ENCODE results near the gene ASCL3.
A peak's percentile ranks its signal among the peaks of the same experiment; 100 is the strongest.
"Not testable (repeated sequence)": the region's sequence is repeated elsewhere in the genome, so short reads cannot be mapped to it uniquely, and the experiment has no call there.

The ASCL3 gene

GRCh38 chr11:8947230-8947943, 4.6 kb upstream of the ASCL3 start:
- DNase-seq = no peak

- no peak for DNase-seq
Observed at GRCh38 chr11:8941341-8942103, 1.3 kb downstream of the ASCL3 start.

- DNase-seq = no peak
Observed at GRCh38 chr11:8937659-8938058, 5.2 kb downstream of the ASCL3 start.

GRCh38 chr11:8937159-8937558, 5.7 kb downstream of the ASCL3 start:
- no peak for DNase-seq

DNA sequence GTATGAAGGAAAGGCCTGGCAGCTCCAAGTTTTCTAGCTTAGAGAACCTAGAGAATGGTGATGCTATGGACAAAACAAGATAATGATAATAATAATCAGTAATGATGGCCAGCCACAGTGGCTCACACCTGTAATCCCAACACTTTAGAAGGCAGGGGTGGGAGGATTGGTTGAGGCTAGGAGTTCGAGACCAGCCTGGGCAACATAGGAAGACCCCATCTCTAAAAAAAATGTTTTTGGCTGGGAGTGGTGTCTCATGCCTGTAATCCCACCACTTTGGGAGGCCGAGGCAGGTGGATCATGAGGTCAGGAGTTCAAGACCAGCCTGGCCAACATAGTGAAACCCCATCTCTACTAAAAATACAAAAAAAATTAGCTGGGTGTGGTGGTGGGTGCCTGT, 7.0 kb downstream of the ASCL3 start:
- not testable (repeated sequence) for DNase-seq

DNA sequence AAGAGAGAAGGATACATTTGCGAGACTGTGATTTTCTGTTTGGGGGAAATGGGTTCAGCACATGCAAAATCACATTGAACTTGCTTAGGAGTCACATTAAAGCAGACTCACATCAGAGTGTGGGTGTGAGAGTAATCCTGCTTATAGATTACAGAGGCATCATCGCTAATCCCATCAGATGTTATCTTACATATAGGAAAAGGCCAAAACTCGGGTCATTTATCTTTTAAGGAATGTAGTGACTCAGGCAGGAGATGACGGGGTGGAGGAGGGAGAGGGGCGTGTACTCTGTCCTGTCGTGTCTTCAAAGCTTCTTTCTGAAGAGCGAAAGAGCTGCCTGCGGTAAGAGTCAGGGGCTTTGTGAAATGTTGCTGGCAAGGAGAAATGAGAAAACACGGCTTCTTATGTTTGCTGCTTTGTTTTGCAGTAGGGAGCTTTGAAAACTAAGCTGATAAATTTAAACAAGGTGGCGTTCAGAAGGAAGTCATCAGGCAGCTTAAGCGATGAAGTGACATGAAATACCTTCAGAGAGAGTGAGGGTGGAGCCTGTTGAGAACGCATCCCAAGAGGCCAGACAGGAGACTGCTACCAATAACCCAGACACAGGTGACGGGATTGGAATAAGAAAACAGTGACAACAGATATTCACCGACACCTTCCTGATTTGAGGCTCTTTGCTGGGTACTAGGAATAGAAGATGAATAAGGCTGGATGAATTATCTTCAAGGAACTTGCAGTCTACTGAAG, 7.9 kb downstream of the ASCL3 start:
- DNase-seq = no peak

DNA sequence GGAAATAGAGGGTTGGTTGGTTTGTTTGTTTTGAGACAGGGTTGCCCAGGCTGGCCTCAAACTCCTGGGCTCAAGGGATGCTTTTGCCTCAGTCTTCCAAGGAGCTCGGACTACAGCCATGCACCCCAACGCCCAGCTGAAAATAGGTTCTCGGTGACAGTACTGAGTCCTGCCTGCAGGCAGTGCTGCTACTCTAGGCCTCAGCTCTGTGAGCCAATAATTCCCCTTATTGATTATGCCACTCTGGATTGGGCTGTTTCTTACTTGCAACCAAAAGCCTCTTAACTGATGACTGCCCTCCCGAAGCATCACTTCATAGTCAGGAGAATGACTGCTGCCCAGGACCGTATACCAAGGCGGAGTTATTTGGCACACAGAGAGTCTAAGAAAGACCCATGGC, 8.9 kb downstream of the ASCL3 start:
- DNase-seq = no peak

DNA sequence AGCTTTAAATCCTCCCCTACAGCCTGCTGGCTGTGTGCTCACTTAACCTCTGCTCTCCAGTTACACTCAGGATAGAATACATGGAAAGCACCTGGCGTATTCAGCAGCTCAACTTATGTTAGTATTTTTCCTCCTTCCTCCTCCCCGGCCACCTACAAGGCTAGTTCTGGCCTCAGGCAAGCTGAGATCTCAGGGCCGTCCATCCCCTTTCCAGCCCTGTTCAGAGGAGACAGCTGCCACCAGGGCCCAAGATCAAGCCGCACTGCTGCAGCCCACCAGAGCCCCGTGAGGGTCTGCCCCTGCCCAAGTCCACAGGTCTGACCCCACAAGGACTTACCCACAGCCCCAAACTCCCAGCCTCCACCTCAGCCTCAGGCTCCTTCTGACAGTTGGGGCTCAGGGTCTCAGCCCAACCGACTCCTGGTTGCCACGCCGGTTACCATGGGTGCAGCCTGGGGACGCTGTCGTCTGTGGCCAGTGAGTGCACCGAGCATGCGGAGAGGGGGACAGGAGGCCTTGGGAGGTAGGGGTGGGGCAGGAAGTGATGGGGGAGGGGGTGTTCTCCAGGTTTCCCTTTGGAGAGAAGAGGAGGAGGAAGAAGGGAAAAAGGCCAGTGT, 10.1 kb downstream of the ASCL3 start, which contains the start of gene C11orf16:
C11orf16 (minus strand) TSS at position 384 of the 617 bp plus-strand sequence. CDS start 639 bp downstream, outside the sequence.
- no peak for DNase-seq

DNA sequence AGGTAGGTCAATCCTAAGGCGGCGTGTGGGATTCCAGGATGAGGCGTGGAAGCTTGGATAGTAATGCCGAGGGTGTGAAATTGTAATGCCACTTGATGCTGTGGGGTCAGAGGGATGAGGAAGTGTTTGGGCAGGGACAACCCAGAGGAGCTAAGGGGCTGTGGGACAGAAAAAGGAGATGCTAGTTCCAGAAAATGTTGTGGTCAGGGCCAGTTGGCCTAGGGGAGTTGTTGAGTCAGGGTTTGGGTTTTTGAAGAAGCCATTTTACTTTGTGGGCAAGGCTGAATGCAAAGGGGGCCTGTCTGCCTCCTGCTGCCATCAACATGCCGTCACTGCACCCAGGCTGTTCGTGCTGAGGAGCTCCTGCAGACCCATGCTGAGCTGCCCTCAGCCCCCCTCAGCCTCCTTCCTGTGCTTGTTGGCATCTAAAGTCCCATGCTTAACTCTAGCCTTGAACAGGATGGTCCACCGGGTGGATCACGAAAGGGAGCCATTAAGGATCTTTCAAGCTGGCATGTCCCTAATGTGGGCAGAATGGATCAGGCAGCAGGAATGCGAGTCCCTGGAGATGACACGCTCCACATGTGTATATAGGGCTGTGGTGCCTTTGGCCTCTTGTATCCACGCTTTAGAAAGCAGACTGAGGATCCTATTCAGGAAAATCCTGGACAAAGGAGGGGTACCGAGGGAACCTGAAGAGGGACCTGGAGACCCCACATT, 12.2 kb downstream of the ASCL3 start:
- no peak for DNase-seq

GRCh38 chr11:8928981-8929615, 13.7 kb downstream of the ASCL3 start:
- DNase-seq = no peak

DNA sequence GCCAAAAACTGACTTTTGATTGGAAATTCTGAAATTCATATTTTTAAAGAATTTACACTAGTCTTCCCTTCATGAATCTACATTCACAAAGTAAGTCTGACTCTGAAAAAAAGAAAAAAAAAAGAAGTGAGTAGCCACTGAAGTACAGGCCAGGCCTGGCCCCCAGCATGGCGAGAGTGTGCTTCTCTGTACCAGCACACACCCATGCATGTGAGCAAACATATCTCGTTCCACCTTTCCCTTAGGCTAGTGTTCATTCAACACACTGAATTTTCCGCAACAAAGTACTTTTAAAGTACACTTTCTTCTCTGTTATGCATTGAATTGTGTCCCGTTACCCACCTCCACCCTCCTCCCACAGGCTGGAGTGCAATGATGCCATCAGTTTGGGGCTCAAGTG, 14.6 kb downstream of the ASCL3 start:
- DNase-seq = no peak

DNA sequence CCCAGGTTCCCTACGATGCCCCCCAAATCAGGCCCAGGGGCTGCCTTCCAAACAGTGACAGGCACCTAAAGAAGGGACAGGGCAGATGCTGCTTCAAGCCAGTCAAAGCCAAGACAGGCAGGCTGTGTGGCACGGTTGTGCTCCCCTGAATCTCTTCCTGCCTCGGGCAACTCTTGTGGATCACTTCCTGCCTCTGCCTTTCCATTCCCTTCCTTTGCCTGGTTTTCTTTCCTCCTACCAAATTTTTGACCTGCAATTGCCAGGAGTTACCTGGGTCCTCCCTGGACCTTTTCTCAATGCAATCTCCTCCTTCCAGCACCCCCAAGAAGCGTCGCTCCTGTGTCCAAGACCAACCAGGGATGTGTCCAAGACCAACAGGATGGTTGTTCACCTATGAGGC, 15.6 kb downstream of the ASCL3 start:
- no peak for DNase-seq

DNA sequence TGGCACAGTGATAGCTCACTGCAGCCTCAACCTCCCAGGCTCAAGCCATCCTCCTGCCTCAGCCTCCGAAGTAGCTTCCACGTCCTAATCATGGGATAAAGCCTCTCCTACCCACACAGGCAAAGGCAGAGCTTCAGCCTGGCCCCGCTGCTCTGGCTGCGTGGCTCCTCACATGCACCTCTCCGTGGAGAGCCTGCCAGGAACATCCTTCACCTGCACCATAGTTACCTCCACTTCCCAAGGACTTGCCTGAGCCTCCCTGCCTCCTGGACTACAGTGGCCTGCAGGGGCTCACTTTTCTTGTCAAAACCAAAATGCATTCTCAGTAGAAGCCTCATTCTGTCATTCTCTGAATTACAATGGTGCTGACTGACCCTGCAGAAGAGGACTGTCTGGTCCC, 16.6 kb downstream of the ASCL3 start:
- DNase-seq = no peak

GRCh38 chr11:8925711-8926110, 17.1 kb downstream of the ASCL3 start:
- DNase-seq = no peak

GRCh38 chr11:8922691-8923090, 20.1 kb downstream of the ASCL3 start:
- no peak for DNase-seq

GRCh38 chr11:8917157-8917825, 25.5 kb downstream of the ASCL3 start:
- no peak for DNase-seq

DNA sequence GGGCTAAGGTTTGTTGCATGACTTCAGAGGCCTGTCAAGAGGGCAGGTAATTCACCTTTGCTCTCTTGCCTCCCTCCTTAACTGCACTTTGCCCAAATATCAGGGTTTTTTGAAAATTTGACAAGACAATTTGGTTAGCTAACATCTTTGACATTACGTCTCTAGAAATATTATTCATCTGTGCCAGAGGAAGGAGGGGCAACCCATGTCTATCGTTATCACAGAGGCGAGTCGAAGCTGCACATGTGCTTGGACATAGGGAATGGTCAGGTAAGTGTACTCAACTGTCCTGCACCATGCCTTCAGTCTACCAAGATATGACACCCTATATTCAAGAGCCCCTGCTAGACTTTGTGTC, 28.2 kb downstream of the ASCL3 start:
- DNase-seq = no peak

DNA sequence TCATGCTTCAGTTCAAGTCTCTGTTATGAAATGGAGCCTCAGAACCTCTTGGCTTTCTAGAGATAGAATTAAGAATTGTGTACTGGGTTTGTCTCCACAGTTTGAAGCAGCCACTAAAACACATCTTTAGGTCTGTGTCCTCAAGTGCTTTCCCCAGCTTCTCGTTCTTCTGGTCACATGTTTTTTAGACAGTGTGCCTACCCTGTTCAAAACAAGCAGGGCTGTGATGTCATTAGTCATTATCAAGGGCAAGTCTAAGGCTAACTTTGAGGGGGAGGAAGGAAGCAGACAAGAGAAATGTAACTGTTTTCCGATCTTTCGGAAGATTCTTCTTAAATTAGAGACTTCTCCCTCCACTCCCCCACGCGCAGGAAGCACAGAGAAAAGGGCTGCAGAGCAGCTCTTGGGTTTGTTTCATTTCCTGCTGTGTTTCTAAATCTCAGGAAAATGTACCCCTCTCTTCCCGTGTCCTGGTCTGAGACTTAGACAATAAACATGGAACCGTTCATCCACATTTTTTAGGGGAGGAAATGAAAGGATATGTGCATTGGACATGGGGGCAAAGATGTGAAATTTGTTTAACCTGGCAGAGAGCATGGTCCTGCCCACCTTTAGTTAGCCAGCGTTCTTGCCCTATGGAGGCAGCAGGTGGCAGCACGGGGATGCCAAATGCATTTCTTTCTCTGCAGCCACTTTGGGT, 28.7 kb downstream of the ASCL3 start:
- peak; percentile 62 to 64 for DNase-seq

GRCh38 chr11:8911029-8911823, 31.6 kb downstream of the ASCL3 start, which contains the start of gene AKIP1:
TSS of gene AKIP1 (plus strand) at chr11:8911189. CDS start at chr11:8911450, 261 bp downstream.
- DNase-seq = peak; percentile 81 to 89

GRCh38 chr11:8910649-8911026, 32.2 kb downstream of the ASCL3 start:
- DNase-seq = no peak
